Measurements from ENCODE around the gene PTPRR. TPM values are rescaled to one million over a fixed set of nuclear protein-coding genes. Genes with fewer than 3 reads are reported as not detected.
"Not testable (repeated sequence)": the region's sequence is repeated elsewhere in the genome, so short reads cannot be mapped to it uniquely, and the experiment has no call there.

The PTPRR gene
- total and polyA plus RNA-seq, 12 donors: 0.11 to 3.7 (median 0.56) TPM; not detected in 1

DNA sequence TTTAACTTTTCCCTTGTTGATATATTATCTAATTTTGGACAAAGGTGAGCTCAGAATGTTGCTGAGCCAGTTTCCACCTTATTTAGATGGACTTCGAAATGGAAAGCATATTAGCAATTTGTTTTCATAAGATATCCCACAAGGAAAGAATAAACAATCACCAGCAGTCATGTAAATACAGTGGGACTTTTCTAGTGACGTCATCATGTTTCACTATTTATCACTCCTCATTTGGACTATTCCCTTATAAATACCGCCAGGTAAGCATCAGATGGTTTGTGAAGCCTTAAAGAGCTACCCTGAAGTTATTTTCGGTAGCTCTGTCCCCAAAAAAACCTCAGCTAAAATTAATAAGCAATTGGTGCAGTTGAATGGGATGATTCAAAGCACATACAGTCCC, 110.7 kb downstream of the PTPRR start:
- Histone ChIP-seq H3K4me3 (no peak overlapping the region), H3K9me3 (replicated peaks in 1 of 3) (no peaks in the 10 kb centered on the region), H3K36me3 (replicated peaks in 1 of 2) (no peaks in the 10 kb centered on the region), H3K27me3 (no peaks in the 10 kb centered on the region), H3K27ac (no peak overlapping the region), H3K4me1 (replicated peaks in 1 of 2) (no peaks in the 10 kb centered on the region)
- 62 to 76% (median 66%) methylated on average over 4 of the region's 4 CpGs for WGBS, 4 donors
- no peak for DNase-seq
- intact Hi-C loops (cut with DNase I): no loop called here
- TF ChIP-seq POLR2A (IDR thresholded peaks at IDR 0.05): no peak
- TF ChIP-seq, protein P1, sequence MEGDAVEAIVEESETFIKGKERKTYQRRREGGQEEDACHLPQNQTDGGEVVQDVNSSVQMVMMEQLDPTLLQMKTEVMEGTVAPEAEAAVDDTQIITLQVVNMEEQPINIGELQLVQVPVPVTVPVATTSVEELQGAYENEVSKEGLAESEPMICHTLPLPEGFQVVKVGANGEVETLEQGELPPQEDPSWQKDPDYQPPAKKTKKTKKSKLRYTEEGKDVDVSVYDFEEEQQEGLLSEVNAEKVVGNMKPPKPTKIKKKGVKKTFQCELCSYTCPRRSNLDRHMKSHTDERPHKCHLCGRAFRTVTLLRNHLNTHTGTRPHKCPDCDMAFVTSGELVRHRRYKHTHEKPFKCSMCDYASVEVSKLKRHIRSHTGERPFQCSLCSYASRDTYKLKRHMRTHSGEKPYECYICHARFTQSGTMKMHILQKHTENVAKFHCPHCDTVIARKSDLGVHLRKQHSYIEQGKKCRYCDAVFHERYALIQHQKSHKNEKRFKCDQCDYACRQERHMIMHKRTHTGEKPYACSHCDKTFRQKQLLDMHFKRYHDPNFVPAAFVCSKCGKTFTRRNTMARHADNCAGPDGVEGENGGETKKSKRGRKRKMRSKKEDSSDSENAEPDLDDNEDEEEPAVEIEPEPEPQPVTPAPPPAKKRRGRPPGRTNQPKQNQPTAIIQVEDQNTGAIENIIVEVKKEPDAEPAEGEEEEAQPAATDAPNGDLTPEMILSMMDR (IDR thresholded peaks at IDR 0.05): no peak

DNA sequence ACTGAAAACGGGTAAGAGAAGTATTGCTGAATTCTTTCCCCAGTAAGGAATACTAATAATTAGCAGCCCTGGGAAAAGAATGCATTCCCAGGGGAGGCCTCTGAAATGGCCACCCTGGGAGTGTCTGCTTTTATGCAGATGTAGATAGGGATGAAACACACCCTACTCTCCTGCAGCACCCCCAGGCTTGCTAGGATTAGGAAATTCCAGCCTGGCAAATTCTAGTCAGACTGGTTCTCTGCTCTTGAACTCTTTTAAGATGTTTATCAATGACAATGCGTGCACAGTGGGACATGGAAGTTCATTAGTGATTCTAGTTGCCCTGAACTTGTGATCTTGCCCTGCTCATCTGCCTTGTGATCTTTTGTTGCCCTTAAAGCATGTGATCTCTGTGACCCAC, 112.5 kb downstream of the PTPRR start:
- DNase-seq; H3K4me3 ChIP-seq; intact Hi-C loops (cut with DNase I); H3K27ac ChIP-seq; H3K4me1 ChIP-seq (replicated peaks in 1 of 2); H3K27me3 ChIP-seq; H3K9me3 ChIP-seq (replicated peaks in 1 of 3); H3K36me3 ChIP-seq (replicated peaks in 1 of 2): not testable (repeated sequence)
- WGBS, 4 donors: 49 to 66% (median 60%) methylated on average over 2 of the region's 2 CpGs

DNA sequence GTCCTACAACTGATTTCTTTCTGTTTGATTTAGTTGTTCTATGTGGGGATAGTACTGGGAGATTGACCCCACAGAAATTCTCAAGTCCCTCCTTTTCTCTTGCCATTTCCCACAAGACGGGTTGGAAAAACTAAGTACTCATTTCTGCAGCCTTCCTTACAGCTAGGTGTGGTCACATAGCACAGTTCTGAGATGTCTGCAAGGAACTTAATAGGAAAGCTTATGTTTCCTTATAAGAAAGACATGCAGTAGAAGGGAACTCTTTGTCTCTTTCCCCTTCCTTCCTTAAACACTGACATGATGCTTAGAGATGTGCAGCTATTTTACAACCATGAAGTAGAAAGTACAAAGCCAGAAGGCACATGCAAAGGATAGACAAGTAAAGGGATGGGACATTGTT, 113.7 kb downstream of the PTPRR start:
- H3K4me3 ChIP-seq: no peak overlapping the region
- intact Hi-C loops (cut with DNase I): no loop called here
- DNase-seq: no peak
- H3K27ac ChIP-seq: no peak overlapping the region
- H3K36me3 ChIP-seq (replicated peaks in 1 of 2): no peaks in the 10 kb centered on the region
- no peaks in the 10 kb centered on the region for H3K4me1 ChIP-seq (replicated peaks in 1 of 2)
- H3K27me3 ChIP-seq: no peaks in the 10 kb centered on the region
- H3K9me3 ChIP-seq (replicated peaks in 1 of 3): no peaks in the 10 kb centered on the region
- TF ChIP-seq POLR2A (IDR thresholded peaks at IDR 0.05): no peak
- TF ChIP-seq, protein P1 (IDR thresholded peaks at IDR 0.05): no peak
- 64 to 83% (median 77%) methylated on average over 1 of the region's 1 CpG for WGBS, 4 donors

DNA sequence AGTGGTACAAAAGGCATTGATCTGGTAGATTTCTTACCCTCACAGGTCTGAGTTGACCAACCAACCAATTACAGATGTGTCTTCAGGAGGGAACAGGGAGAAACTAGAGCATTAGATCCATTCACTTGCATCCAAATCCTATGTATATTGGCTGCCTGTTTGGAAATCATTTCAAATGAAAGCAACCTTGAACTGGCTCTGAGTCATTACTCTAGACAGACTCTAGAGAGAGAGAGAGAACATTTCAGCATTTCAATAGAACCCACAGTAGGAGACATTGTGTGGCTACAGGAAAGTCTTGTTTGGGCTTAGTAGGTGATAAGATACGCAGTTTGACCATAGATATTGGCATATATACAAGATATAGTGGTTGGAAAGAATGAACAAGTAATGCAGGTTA, 114.5 kb downstream of the PTPRR start:
- intact Hi-C loops (cut with DNase I): no loop called here
- H3K4me1 ChIP-seq (replicated peaks in 1 of 2): no peaks in the 10 kb centered on the region
- 80 to 100% (median 92%) methylated on average over 1 of the region's 1 CpG for WGBS, 4 donors

More for the DNA sequence above, 114.5 kb downstream of the PTPRR start:
- Histone ChIP-seq H3K36me3 (replicated peaks in 1 of 2) (no peaks in the 10 kb centered on the region), H3K9me3 (replicated peaks in 1 of 3) (no peaks in the 10 kb centered on the region), H3K4me3 (no peak overlapping the region), H3K27ac (no peak overlapping the region), H3K27me3 (no peaks in the 10 kb centered on the region)
- DNase-seq: no peak
- no peak for TF ChIP-seq POLR2A (IDR thresholded peaks at IDR 0.05)
- TF ChIP-seq, protein P1 (IDR thresholded peaks at IDR 0.05): no peak

All from adrenal gland (tissue), 12 donors.